NT2/D1 (cell line): Measurements from ENCODE around the gene ZNF831.

Experiments
- SUZ12 ChIP-seq: IDR thresholded peaks from 2 replicates; pipeline ENCODE4 v1.6.1; 2011; ENCODE audit not compliant: insufficient read length, insufficient read depth; ENCODE audit errors: extremely low read depth
- YY1 ChIP-seq: IDR thresholded peaks from 2 replicates; pipeline ENCODE4 v1.6.1; 2011; ENCODE audit not compliant: insufficient read length, insufficient read depth
- ZNF274 ChIP-seq: IDR thresholded peaks from 2 replicates; pipeline ENCODE4 v1.6.1; 2011; ENCODE audit warnings: mild to moderate bottlenecking, low read depth, low read length

GRCh38 chr20:59165891-59166709 is 2.5 kb downstream of the ZNF831 start:
- TF ChIP-seq ZNF274 (no peak), YY1 (no peak), SUZ12 (no peak)
